NCI-H2196 (cell line): ENCODE measurements around the gene FOXK1.

Source experiments
- DNase-seq: peaks from one replicate; lab custom pipeline; 2025; ENCODE audit not compliant: unreplicated experiment; lab: John Stamatoyannopoulos, UW

FOXK1 gene

DNA sequence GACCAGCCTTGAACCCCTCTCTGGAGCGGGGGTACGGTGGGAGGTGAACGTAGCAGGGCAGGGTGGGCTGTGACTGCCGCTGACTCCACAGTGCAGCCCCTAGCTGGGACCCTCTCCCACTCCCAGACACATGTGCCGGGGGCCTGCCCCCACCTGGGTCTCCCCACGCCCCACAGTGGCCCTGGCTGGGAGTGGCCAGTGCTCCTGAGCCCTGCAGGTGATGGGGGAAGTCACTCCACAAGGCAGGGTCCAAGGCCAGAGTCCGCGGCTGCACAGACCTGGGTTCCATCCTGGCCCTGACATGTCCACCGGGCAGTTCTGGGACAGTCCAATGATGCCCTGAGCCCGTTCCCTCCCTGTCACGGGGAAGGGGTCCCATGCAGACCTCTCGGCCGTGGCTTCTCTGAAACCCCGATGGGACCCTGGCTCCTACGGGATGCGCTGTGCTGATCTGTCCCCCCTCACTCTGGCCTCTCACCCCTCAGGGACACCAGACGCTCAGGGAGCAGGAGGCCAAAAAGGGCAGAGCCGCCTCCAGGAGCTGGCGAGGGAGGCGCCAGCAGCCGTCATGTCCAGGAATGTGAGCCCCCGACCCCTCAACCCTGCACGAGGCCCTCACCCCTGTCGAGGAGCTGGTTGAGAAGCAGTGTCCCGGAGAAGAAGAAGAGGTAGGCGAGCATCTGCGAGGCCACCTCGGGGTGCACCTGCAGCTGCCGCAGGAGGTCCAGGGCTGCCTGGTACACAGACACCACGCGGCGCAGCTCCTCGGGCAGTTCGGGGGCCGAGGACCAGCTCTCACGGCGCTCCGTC is 133.7 kb downstream of the FOXK1 start:
- DNase-seq: no peak

DNA sequence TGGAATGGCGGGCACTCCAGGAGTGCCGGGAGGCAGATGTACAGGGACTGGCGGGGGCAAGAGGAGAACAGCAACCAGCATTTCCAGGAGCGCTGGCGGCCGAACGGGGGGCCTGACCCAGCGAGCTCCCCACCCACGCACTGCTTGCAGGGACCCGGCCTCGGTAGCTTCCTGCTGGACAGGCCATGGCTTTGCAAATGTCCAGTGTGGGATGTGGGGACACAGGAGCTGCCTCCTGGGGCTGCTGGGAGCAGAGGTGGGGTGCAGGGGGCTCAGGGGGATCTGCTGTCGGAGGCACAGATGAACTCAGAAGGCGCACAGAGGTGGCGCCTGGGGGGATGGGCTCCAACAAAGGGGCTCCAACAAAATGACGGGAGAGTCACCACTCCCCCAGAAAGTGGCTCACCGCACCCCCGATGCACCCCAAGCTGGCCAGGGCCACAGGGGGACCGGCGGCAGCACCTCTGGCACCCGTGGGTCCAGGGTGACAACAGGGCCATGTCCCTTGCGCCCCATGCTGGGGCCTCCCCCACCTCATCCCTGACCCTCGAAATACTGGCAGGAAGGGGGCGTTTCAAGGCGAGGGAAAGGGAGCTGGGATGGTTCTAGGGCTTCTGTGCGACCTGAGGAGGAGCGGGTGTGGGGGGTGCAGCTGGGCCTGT is 134.5 kb downstream of the FOXK1 start:
- DNase-seq: no peak

DNA sequence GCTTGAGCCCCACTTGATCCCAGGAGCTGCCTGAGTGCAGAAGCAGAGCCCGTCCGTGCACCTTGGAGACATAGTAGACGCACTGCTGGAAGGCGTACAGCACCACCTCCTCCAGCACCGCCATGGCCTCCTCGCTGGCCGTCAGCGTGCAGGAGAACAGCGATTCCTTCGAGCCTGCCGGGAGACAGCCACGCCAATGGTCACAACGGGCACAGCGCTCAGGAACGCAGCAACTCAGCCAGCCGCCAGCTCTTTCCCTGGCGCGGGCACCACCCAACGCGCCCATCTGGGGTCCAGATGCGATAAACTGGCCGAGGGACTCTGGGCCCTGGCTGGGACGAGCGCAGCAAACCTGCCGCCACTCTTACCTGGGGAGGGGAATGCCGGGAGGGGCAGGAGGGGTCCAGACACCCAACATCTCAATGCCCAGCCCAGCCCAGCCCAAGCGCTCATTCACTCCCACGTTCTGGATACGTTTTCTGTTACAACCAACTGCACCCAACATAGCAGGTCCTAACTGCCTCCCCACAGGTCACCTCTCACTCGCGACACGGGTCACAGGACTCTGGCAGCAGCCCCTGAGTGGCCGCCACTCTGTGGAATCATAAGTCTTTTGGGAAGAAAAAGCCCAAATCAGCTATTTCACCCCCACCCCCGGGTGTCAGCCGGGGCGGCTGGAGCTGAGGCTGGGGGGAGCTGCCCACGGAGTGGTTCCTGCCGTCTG is 135.2 kb downstream of the FOXK1 start:
- DNase-seq: no peak

DNA sequence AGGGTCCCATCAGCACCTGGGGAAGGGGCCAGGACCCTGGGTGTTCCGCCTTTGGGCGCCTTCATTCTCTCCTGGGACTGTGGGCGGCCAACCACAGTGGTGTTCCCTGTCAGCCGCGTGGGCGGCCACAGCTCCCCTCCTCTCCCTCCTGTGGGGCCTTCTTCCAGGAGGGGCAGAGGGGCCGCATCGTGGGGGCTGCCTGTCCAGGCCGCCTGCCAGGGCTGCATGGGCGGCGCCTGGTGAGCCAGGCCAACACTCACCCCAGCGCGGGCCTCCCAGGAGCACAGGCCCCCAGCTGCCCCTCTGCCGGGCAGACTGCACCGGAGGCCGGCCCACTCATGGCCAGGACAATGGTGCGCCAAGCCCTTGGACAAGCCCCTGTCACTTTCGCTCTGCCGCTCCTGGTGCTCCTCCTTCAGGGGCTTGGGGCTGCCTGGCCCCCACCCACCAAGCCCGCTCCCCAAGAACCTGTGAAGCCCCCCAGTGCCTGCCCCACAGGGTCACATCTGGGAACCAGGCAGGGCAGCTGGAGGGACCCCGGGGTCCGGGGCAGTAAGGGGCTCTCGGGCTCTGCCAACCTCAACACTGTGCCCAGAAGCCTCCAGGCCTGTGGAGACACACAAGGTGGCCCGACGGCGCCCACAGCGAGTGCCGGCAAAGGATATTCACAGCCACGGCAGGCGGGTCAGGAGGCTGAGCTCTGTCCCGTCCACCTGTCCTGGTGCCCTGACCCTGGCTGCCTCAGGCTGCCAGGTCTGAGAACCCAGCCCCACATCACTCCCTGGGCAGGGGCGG is 136.1 kb downstream of the FOXK1 start:
- no peak for DNase-seq

DNA sequence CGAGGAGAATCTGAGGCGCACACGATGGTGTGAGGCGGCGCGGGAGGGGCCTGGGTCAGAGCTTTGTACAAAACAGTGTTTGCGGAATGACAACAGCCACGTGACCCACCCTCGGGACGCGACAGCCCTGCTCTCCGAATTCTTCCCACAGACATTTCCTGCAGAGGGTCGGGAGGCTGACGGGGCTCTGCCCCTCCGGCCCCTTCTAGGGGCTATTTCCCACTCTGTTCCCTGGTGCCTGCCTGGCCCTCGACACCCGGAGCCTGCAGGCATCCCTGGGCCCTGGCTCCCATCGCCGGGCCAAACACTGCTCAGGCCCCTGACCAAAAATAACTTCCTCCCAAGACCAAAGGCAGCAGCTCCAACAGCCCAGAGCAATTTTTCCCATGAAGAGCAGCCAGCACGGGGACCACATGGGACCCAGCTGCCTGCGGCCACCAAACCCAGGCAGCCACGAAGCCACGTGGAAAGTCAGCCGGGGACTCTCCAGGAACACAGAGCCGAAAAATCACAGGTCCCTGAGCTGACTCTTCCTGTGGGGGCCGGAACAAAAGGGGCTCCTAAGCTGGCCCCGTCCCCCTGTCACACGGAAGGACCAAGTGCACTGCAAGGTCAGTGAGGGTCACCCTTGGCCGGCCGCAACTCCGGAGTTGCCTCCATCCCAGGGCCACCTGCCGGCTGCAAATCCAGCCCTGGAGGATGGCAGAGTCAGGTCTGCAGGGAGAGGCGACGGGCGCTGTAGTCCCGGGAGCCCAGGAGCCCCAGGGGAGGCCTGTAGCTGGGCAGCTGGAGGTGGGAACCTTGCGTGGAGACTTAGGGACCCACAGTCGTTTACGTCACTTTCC is 137.7 kb downstream of the FOXK1 start:
- DNase-seq: no peak

DNA sequence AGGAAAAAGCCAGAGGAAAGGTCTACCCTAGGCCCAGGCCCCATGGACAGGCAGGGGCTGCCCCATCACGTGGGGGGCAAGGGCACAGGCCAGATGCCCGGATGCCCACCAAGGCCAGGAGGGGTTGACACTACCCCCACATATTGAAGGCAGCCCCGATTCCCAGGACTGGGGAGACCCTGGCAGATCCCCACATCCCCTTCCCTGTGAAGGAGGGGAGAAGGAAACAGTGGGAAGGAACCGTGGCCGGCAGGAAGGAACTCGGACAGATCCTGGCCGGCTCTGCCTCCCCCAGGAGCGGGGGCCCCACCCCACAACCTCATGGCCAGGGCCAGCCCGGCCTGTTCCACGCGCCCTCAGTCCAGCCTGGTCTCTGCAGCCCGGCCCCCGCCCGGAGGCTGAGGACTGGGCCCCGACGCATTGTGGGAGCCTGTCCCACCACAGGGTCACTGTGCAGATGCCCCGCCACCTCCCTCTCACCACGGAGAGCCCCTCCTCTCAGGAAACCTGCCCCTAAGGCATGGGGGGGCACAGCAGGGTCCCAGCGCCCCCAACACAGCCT is 138.4 kb downstream of the FOXK1 start:
- no peak for DNase-seq
